Activated naive CD4-positive, alpha-beta T cell treated with Interleukin-2 at 50 U/mL for 16 hours (primary cell): ENCODE measurements around the gene EPC2.
"Not testable (repeated sequence)": the region's sequence is repeated elsewhere in the genome, so short reads cannot be mapped to it uniquely, and the experiment has no call there.

ENCODE experiments used
- DNase-seq: peaks from one replicate; pipeline ENCODE4 v3.0.0-alpha.2; 2020

Gene EPC2

GRCh38 chr2:148678302-148679179, 34.0 kb downstream of the EPC2 start:
- not testable (repeated sequence) for DNase-seq

GRCh38 chr2:148680462-148680861, 35.9 kb downstream of the EPC2 start:
- no peak for DNase-seq

DNA sequence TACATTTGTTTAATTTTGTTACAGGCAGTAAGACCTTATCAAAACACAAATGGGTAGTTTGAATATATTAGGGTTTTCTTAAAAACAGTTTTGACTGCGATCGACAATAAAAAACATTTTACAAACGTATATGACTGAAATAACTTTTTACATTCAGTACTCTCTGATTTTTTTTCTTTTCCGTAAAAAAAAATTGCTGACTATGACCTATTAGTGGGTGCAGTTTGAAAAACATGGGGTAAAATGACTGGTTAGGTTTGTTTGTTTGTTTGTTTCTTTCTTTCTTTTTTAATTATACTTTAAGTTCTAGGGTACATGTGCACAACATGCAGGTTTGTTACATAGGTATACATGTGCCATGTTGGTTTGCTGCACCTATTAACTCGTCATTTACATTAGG, 36.9 kb downstream of the EPC2 start:
- DNase-seq, result no peak

DNA sequence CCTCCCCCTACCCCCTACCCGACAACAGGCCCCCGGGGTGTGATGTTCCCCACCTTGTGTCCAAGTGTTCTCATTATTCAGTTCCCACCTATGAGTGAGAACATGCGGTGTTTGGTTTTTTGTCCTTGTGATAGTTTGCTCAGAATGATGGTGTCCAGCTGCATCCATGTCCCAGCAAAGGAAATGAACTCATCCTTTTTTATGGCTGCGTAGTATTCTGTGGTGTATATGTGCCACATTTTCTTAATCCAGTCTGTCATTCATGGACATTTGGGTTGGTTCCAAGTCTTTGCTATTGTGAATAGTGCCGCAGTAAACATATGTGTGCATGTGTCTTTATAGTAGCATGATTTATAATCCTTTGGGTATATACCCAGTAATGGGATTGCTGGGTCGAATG, 37.3 kb downstream of the EPC2 start:
- not testable (repeated sequence) for DNase-seq

DNA sequence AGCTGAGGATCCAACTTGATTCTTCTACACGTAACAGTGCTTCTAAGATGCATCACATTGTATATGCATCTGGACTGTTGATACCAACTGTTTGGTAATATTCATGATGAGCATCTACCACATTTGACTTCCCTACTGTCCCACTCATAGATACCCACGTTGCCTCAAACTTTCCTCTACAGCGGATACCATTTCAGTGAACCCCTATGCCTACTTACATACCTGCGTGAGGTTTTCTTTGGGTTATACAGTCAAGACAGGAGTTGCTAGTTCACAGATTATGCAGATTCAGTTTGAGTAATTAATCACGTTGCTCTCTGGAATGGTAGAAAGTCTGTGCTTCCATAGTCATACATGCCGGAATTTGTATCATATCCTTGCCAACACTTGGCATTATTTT, 40.0 kb downstream of the EPC2 start:
- DNase-seq, result no peak

DNA sequence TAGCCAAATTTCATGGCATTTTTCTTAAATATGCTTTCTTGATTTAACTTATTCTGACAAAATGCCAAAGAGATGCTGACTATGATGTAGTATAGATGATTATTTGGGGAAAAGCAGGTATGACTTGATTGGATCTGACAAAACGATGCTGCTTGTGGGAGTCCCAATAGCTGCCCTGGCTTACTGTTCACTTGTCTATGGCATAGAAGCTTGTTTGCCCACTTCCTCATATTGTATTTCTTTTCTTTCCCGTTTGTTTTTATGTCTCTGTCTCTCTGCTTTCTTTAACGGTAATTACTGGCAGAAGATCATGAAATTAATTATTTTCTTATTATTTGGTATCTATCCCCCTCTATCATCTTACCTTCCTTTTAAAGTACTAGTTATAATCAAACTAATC, 43.0 kb downstream of the EPC2 start:
- no peak for DNase-seq

GRCh38 chr2:148688011-148688410, 43.5 kb downstream of the EPC2 start:
- DNase-seq, result not testable (repeated sequence)

GRCh38 chr2:148696985-148697384, 52.4 kb downstream of the EPC2 start:
- DNase-seq, result no peak

DNA sequence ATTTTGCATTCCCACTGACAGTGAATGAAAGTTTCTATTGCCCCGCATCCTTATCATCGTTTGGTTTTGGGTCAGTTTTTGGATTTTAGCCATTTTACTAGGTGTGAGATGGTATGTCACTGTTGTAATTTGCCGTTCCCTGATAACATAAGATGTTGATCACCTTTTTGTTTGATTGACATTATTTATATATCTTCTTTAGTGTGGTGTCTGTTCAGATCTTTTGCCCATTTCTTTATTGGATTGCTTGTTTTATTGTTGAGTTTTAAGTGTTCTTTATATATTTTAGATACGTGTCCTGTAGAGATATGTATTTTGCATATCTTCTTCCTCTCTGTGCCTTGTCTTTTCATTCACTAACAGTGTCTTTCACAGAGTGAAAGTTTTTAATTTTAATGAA, 55.3 kb downstream of the EPC2 start:
- DNase-seq, result no peak

DNA sequence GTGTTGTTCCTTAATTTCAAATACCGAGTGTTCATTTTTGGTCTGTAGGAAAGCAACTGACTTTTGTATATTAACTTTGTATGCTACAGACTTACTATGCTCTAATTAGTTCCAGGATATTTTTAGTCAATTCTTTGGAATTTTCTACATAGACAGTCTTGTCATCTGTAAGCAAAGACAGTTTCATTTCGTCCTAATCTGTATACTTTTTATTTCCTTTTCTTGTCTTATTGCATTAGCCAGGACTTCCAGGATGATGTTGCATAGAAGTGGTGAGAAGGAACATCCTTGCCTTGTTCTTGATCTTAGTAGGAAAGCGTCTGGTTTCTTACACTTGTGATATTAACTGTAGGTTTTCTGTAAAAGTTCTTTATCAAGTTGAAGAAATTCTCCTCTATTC, 56.5 kb downstream of the EPC2 start:
- DNase-seq, result no peak

DNA sequence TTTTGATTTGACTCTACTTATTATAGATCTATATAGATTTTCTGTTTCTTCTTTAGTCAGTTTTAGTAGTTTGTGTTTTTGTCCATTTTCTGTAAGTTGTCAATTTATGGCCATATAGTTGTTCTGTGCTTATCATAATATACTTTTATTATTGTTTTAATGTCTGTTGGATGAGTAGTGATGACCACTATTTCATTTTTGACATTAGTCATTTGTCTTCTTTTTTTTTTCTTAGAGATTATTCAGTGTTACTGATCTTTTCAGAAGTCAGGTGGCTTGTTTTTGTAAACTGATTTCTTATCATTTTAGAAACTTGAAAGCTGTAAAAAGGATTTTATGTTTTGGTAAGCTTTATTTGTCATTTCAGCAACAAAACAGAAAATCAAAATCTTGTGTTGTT, 57.3 kb downstream of the EPC2 start:
- no peak for DNase-seq

- no peak for DNase-seq
Observed at GRCh38 chr2:148702475-148702874, 57.9 kb downstream of the EPC2 start.

- DNase-seq, result no peak
Observed at GRCh38 chr2:148704247-148704646, 59.7 kb downstream of the EPC2 start.

DNA sequence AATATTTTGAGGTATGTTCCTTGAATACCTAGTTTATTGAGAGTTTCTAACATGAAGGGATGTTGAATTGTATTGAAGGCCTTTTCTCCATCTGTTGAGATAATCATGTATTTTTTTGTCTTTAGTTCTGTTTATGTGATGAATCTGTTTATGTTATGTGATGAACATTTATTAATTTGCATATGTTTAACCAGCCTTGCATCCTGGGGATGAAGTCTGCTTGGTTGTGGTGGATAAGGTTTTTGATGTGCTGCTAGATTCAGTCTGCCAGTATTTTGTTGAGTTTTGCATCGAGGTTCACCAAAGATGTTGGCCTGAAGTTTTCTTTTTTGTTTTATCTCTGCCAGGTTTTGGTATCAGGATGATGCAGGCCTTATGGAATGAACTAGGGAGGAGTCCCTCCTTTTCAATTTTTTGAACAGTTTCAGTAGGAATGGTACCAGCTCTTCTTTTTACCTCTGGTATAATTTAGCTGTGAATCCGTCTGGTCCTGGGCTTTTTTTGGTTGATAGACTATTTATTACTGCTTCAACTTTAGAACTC, 71.9 kb downstream of the EPC2 start:
- no peak for DNase-seq

DNA sequence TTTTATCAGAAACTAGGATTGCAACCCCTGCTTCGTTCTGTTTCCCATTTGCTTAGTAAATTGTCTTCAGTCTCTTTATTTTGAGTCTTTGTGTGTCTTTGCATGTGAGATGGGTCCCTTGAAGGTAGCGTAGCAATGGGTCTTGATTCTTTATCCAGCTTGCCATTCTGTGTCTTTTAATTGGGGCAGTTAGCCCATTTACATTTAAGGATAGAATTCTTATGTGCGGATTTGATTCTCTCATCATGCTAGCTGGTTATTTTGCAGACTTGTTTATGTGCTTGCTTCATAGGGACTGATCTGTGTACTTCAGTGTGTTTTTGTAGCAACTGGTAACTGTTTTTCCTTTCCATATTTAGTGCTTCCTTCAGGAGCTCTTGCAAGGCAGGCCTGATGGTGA, 73.5 kb downstream of the EPC2 start:
- no peak for DNase-seq

- no peak for DNase-seq
Observed at GRCh38 chr2:148719195-148719749, 74.7 kb downstream of the EPC2 start.

GRCh38 chr2:148719941-148720436, 75.4 kb downstream of the EPC2 start:
- DNase-seq, result no peak

- no peak for DNase-seq
Observed at GRCh38 chr2:148720501-148721001, 76.0 kb downstream of the EPC2 start.

DNA sequence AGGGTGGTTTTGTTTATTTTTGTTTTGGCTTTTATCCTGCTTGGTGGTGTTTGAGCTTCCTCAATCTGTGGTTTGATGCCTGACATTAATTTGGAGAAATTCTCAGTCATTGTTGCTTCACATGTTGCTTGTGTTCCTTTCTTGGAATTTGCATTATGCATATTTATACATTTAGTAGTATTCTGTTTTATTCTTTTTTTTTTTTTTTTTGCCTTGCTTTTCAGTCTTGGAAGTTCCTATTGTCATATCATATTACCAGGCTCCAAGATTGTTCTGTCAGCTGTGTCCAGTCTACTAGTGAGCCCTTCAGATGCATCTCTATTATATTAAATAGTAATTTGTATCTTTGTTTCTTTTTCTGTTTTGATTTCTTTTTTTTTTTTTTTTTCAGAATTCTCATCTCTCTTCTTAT, 77.0 kb downstream of the EPC2 start:
- no peak for DNase-seq

DNA sequence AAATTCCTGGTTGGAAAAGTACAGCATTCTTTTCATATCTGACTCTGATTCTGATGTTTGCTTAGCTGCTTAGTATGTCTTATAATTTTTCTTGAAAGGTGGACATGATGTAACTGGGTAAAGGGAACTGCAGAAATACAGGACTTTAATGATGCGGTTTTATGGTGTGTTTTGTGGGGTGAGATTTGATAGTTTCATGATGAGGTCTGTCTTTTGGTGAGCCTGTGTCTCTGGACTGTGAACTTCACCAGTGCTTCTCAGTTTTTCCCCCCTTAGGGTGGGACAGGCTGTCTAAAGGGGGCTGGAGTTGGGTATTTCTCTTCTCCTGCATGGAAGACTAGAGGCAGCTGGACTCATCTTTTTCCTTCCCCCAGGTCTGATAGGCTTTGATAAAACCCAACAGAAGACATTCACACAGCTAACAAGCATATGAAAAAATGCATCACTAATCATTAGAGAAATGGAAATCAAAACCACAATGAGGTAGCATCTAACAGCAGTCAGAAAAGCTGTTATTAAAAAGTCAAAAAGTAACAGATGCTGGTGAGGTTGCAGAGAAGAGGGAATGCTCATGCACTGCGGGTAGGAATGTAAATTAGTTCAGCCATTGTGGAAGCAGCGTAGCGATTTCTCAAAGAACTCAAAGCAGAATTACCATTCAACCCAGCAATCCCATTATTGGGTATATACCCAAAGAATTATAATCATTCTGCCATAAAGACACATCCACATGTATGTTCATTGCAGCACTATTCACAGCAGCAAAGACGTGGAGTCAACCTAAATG, 77.6 kb downstream of the EPC2 start:
- no peak for DNase-seq

- no peak for DNase-seq
Observed at GRCh38 chr2:148725564-148725963, 81.0 kb downstream of the EPC2 start.

- no peak for DNase-seq
Observed at GRCh38 chr2:148726228-148726627, 81.7 kb downstream of the EPC2 start.

GRCh38 chr2:148730085-148730484, 85.5 kb downstream of the EPC2 start:
- DNase-seq, result no peak
